HepG2 (cell line): ENCODE results near the gene SDC3. TPM values are rescaled to one million over a fixed set of nuclear protein-coding genes. Genes with fewer than 3 reads are reported as not detected.

Source experiments
- ATAC-seq: fragments of 200-7000 bp; cut with Tn5 transposase; 3 replicates; pipeline ENCODE4 v1.9.1; 2020; ENCODE audit warnings: mild to moderate bottlenecking, moderate library complexity
- BruUV-seq: library from RNA; stranded (reverse); fragments of 400-500 nt; replicated peaks from 2 replicates; lab custom pipeline; 2021; lab: Mats Ljungman, UMichigan
- CTCF ChIA-PET: fragments of 300-600 bp; formaldehyde crosslinking; extraction: SDS; loops from one replicate; lab custom pipeline; 2021; ENCODE audit warnings: low total read pairs, inconsistent platforms, low intra/inter-chr PET ratio; lab: Yijun Ruan, JAX
- POLR2A ChIA-PET: fragments of 350-600 bp; sonication (Branson Sonifier 250); formaldehyde crosslinking; loops from one replicate; lab custom pipeline; 2020; ENCODE audit warnings: antibody characterized with exemption, inconsistent platforms; lab: Yijun Ruan, JAX
- DNase-seq: peaks from one replicate; pipeline ENCODE4 v3.0.0-alpha.2; 2015; ENCODE audit warnings: low spot score
- FAIRE-seq: peaks from 3 replicates; lab custom pipeline; 2011; peaks lifted over from hg19 to GRCh38; lab: Jason Lieb, UNC
- H2AFZ ChIP-seq: one replicate; pipeline ENCODE4 v1.6.1; 2011; ENCODE audit warnings: low read length, inconsistent platforms
- H3K27ac ChIP-seq: fragments of 300-600 bp; 3 replicates; pipeline ENCODE4 v1.8.0; 2011; ENCODE audit warnings: mixed run types, mild to moderate bottlenecking, mixed read lengths, low read length, inconsistent platforms; ENCODE audit not compliant: insufficient read depth; ENCODE audit errors: extremely low read length
- H3K27me3 ChIP-seq, 2 experiments: fragments of 200-600 bp in 1 of 2; 2 replicates in 1 of 2; 3 replicates in 1 of 2; pipeline versions ENCODE4 v1.6.0 to v1.8.0; 2011; ENCODE audit warnings: low read length in 2 of 2, mild to moderate bottlenecking in 2 of 2, moderate library complexity in 2 of 2, inconsistent platforms in 1 of 2; ENCODE audit not compliant: insufficient read depth in 2 of 2, control insufficient read depth in 1 of 2
- H3K36me3 ChIP-seq, 2 experiments: fragments of 200-600 bp in 1 of 2; replicated peaks in 1 of 2; 2 replicates in 1 of 2; 3 replicates in 1 of 2; pipeline versions ENCODE4 v1.5.1 to v1.8.0; 2011; ENCODE audit warnings: low read length in 2 of 2, inconsistent platforms in 1 of 2; ENCODE audit not compliant: insufficient read depth in 2 of 2, control insufficient read depth in 1 of 2
- H3K4me1 ChIP-seq: 2 replicates; pipeline ENCODE4 v1.5.1; 2012; ENCODE audit warnings: low read length, inconsistent platforms; ENCODE audit not compliant: insufficient read depth
- H3K4me2 ChIP-seq: 2 replicates; pipeline ENCODE4 v1.6.0; 2011; ENCODE audit warnings: low read depth, low read length, inconsistent platforms
- H3K4me3 ChIP-seq, 3 experiments: fragments of 200-600 bp in 1 of 3; sonication (generic), shearing (Covaris generic) in 1 of 3; replicated peaks in 1 of 3; 2 replicates each; pipeline ENCODE4 v1.5.1; 2011 to 2016; ENCODE audit warnings: low read length in 3 of 3, inconsistent platforms in 2 of 3, low read depth in 2 of 3, mild to moderate bottlenecking in 2 of 3, control low read depth in 1 of 3, mixed read lengths in 1 of 3; ENCODE audit not compliant: insufficient read depth in 1 of 3
- H3K79me2 ChIP-seq: one replicate; pipeline ENCODE4 v1.6.1; 2011; ENCODE audit warnings: low read length, inconsistent platforms; ENCODE audit not compliant: insufficient read depth
- H3K9ac ChIP-seq: 2 replicates; pipeline ENCODE4 v1.6.0; 2011; ENCODE audit warnings: mild to moderate bottlenecking, low read depth, low read length, inconsistent platforms; ENCODE audit not compliant: insufficient read depth
- H3K9me3 ChIP-seq: 2 replicates; pipeline ENCODE4 v1.5.1; 2012; ENCODE audit warnings: mild to moderate bottlenecking, low read length
- H4K20me1 ChIP-seq: 2 replicates; pipeline ENCODE4 v1.6.0; 2011; ENCODE audit warnings: inconsistent platforms, mild to moderate bottlenecking, low read length, moderate library complexity; ENCODE audit not compliant: insufficient read depth
- AKAP8 ChIP-seq: sonication (generic); formaldehyde crosslinking; IDR thresholded peaks from 2 replicates; pipeline ENCODE4 v1.5.1; 2020; ENCODE audit warnings: mild to moderate bottlenecking, missing genetic modification reagents
- BHLHE40 ChIP-seq: IDR thresholded peaks from 2 replicates; pipeline ENCODE4 v1.6.1; 2011; ENCODE audit warnings: low read length, improper control_type of control experiment
- HNRNPL ChIP-seq: fragments of 200-400 bp; formaldehyde crosslinking; IDR thresholded peaks from 2 replicates; pipeline ENCODE4 v1.6.1; 2017; ENCODE audit warnings: mild to moderate bottlenecking, low read depth, low read length
- NR1H2 ChIP-seq: sonication (generic); formaldehyde crosslinking; IDR thresholded peaks from 2 replicates; pipeline ENCODE4 v1.8.1; 2022; ENCODE audit warnings: low read depth, missing genetic modification reagents, borderline replicate concordance
- PCBP1 ChIP-seq: fragments of 200-400 bp; formaldehyde crosslinking; IDR thresholded peaks from 2 replicates; pipeline ENCODE4 v1.6.1; 2017; ENCODE audit warnings: mild to moderate bottlenecking, low read depth, low read length, borderline replicate concordance
- PHB2 ChIP-seq: fragments of 450-650 bp; IDR thresholded peaks from 2 replicates; pipeline ENCODE4 v1.6.1; 2018; ENCODE audit not compliant: partially characterized antibody
- ZNF136 ChIP-seq: sonication (generic); formaldehyde crosslinking; IDR thresholded peaks from 2 replicates; pipeline ENCODE4 v1.8.1; 2022; ENCODE audit warnings: low read depth, mild to moderate bottlenecking, moderate library complexity, missing genetic modification reagents
- WGBS: methylation state at CpG from one replicate; pipeline ENCODE4 v1.1.6; 2017; ENCODE audit warnings: low lambda C conversion rate; 5-methylcytosine and 5-hydroxymethylcytosine counted together
- in situ Hi-C: cut with HindIII; loops from 2 replicates; pipeline ENCODE4 v1.10.0; 2017; ENCODE audit warnings: low pct_unique_long_range_greater_than_20kb; ENCODE audit not compliant: extremely low pct_ligation_motif_present
- intact Hi-C: fragments of 100-400 bp; cut with micrococcal nuclease; formaldehyde crosslinking; loops from one replicate; pipeline ENCODE4 v1.10.0; 2022; ENCODE audit not compliant: unreplicated experiment
- polyA plus RNA-seq, 8 experiments: library from polyadenylated mRNA; depleted of rRNA in 3 of 8; stranded (reverse) in 7 of 8; unstranded in 1 of 8; fragments of >200 nt; fragmentation: Illumina TruSeq in 4 of 8; extraction: Trizol in 4 of 8; gene quantifications; 2 replicates each; pipeline versions ENCODE4 v1.2.1 to v1.2.3, GENCODE V29; 2011 to 2016; ENCODE audit warnings: low read depth in 4 of 8, missing spikeins in 1 of 8, mixed read lengths in 1 of 8; ENCODE audit not compliant: insufficient read depth in 1 of 8
- total RNA-seq, 5 experiments: library from RNA; depleted of rRNA; stranded (reverse); fragments of >200 nt; fragmentation: Illumina TruSeq; extraction: Trizol; gene quantifications; 2 replicates each; pipeline ENCODE4 v1.2.3, GENCODE V29; 2016; ENCODE audit warnings: low read depth in 1 of 5

Gene SDC3
- total and polyA plus RNA-seq, 2 of the 13 experiments (the other 11 are each of a cell fraction or from before 2014, with no cell fraction given), result 0.49 to 0.84 TPM

DNA sequence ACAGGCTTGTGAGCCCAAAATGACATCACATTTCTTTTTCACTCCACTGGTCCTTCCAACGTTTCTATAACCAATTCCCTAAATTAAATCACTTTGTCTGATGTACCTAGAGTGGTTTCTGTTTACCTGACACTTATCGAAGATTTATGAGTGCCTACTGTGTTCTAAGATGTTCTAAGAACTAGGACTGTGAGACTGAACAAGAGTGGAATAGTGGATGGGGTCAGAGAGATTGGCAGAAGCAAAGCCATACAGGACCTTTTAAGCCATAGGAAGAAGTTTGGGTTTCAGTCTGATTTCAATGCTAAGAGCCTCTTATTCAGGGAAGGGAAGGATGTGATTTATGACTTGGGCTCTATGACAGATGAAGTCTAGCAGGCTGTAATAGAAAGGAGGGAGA lies 78.7 kb downstream of the SDC3 start:
- Histone ChIP-seq H3K27ac (no peak overlapping the region), H3K36me3 (no peaks in the 10 kb centered on the region), H3K27me3 (peaks cover 0 to 11% of the 10 kb centered on the region in 2 experiments; a peak in 4 of 5 replicates), H2AFZ (no peak overlapping the region)
- in situ Hi-C loops (no loop called here), intact Hi-C loops (no loop called here)
- DNase-seq (no peak), ATAC-seq (no peak)
- POLR2A ChIA-PET, result no interaction called here
- TF ChIP-seq NR1H2 (CRISPR knock-in tag) (no peak), BHLHE40 (no peak), AKAP8 (no peak), ZNF136 (CRISPR knock-in tag) (no peak)
- TF ChIP-seq, all 625 proteins: peak for 0
- BruUV-seq, result no TSS peak
- WGBS, result 3% methylated on average over 2 of the region's 2 CpGs
- no peaks in the 10 kb centered on the region for H3K79me2 ChIP-seq
- no peak overlapping the region for H3K4me2 ChIP-seq
- no peak for FAIRE-seq
- CTCF ChIA-PET, result no interaction called here
- no peak overlapping the region for H3K9ac ChIP-seq
- H4K20me1 ChIP-seq, result no peaks in the 10 kb centered on the region
- no peak overlapping the region for H3K4me3 ChIP-seq
- H3K4me1 ChIP-seq, result no peaks in the 10 kb centered on the region
- no peaks in the 10 kb centered on the region for H3K9me3 ChIP-seq

DNA sequence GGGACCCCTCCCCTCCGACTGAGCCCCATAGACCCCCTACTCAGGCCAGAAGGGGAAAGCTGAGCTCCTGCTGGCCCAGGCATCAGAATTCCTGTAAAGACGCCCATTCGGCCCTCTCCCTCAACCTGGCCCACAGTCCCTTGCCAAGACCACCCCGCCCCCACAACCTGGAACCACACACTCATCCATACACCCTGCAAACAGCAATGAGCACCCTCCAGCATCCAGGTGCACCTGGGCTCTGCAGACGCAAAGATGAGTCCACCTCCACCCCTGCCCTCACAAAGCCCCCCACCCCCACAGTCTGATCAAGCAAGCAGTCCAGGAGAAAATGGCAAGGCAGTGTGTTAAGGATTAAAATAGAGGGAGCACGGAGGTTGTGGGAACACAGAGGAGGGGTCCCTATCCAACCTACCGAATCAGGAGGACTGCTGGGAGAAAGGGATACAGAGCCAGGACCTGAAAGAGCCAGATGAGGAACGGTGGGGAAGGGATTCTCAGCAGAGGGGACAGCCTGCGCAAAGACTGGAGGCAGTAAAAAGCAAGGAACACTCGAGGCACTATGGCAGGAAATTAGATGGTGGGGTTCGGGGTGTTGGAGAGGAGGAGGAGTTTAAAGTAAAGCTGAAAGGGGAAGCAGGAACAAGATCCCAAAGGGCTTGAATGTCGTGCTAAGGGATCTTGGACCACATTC lies 83.7 kb downstream of the SDC3 start:
- H3K9ac ChIP-seq, result no peak overlapping the region
- no peak overlapping the region for H3K4me3 ChIP-seq
- H3K36me3 ChIP-seq, result no peaks in the 10 kb centered on the region
- H3K4me1 ChIP-seq, result peaks cover 24% of the 10 kb centered on the region
- POLR2A ChIA-PET, result no interaction called here
- no TSS peak for BruUV-seq
- intact Hi-C loops, result no loop called here
- H3K27ac ChIP-seq, result no peak overlapping the region
- ATAC-seq, result no peak
- WGBS, result 8% methylated on average over 8 of the region's 12 CpGs
- no peak for TF ChIP-seq PCBP1
- 0 out of 2 replicates have a peak, but pooled peaks have one; percentile 0 for TF ChIP-seq HNRNPL
- no peak for TF ChIP-seq PHB2
- H3K79me2 ChIP-seq, result no peaks in the 10 kb centered on the region
- no peaks in the 10 kb centered on the region for H4K20me1 ChIP-seq
- in situ Hi-C loops, result no loop called here
- H3K9me3 ChIP-seq, result no peaks in the 10 kb centered on the region
- peaks cover 0 to 19% of the 10 kb centered on the region in 2 experiments; a peak in 3 of 5 replicates for H3K27me3 ChIP-seq
- FAIRE-seq, result no peak
- no peak overlapping the region for H3K4me2 ChIP-seq
- no peak overlapping the region for H2AFZ ChIP-seq
- DNase-seq, result no peak
- CTCF ChIA-PET, result no interaction called here
